HUES48 (cell line): ENCODE data around the gene MACROD2.

ENCODE experiments used
- H3K27ac ChIP-seq: one replicate; pipeline ENCODE4 v1.7.0; 2013; ENCODE audit warnings: low read depth, low read length, inconsistent platforms
- H3K27me3 ChIP-seq: 2 replicates; pipeline ENCODE4 v1.6.1; 2013; ENCODE audit warnings: mild to moderate bottlenecking, low read length; ENCODE audit not compliant: control insufficient read depth, insufficient read depth
- H3K36me3 ChIP-seq: 2 replicates; pipeline ENCODE4 v1.6.1; 2013; ENCODE audit warnings: low read length; ENCODE audit not compliant: control insufficient read depth, insufficient read depth
- H3K4me1 ChIP-seq: 2 replicates; pipeline ENCODE4 v1.6.1; 2013; ENCODE audit warnings: mild to moderate bottlenecking, low read length; ENCODE audit not compliant: control insufficient read depth, insufficient read depth
- H3K4me3 ChIP-seq: 2 replicates; pipeline ENCODE4 v1.5.1; 2013; ENCODE audit warnings: mild to moderate bottlenecking, low read depth, low read length
- H3K9ac ChIP-seq: 2 replicates; pipeline ENCODE4 v1.6.1; 2013; ENCODE audit warnings: mild to moderate bottlenecking, low read depth, low read length, moderate library complexity
- H3K9me3 ChIP-seq: 2 replicates; pipeline ENCODE4 v1.6.1; 2013; ENCODE audit warnings: low read length; ENCODE audit not compliant: control insufficient read depth, insufficient read depth

The MACROD2 gene

GRCh38 chr20:14114065-14114704 is 118.9 kb downstream of the MACROD2 start:
- no peaks in the 10 kb centered on the region for H3K27me3 ChIP-seq
- H3K36me3 ChIP-seq, result no peaks in the 10 kb centered on the region
- no peak overlapping the region for H3K4me3 ChIP-seq
- no peaks in the 10 kb centered on the region for H3K4me1 ChIP-seq
- H3K9me3 ChIP-seq, result no peaks in the 10 kb centered on the region
- no peak overlapping the region for H3K27ac ChIP-seq
- no peak overlapping the region for H3K9ac ChIP-seq

DNA sequence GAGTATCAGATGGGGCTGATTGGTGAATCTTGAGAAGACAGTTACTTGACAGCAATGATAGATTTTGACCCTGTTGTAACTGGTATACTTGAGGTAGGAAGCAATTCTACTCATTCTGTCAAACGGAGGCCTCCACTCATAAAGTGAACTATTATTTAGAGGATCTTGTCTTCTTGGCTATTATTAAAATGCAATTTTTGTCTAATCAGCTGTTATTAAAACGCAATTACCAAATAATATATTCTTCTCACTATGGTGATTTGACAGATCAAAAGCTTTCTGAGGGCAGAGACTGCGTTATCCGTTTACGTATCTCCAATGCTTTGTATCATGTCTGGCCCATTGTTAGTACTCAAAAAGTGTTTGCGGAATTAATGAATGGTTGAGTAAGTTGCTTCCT is 120.7 kb downstream of the MACROD2 start:
- no peaks in the 10 kb centered on the region for H3K27me3 ChIP-seq
- H3K9me3 ChIP-seq, result no peaks in the 10 kb centered on the region
- no peaks in the 10 kb centered on the region for H3K36me3 ChIP-seq
- no peak overlapping the region for H3K27ac ChIP-seq
- no peaks in the 10 kb centered on the region for H3K4me1 ChIP-seq
- no peak overlapping the region for H3K4me3 ChIP-seq
- H3K9ac ChIP-seq, result no peak overlapping the region

DNA sequence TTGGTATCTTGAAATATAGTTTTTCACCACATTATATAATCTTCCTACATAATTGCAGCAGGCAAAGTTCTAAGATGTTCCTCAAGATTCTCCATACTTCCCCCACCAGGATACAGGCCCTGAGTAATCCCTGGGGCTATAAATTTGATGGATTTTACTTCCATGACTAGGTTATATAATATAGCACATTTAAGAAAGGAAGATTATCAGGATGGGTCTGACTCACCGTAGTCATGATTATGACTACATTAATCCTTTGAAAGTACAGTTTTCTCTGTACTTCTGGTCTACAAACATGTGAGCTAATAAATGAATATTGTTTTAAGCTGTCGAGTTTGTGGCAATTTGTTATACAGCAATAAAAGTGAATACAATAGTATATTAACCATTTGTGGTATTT is 122.5 kb downstream of the MACROD2 start:
- Histone ChIP-seq H3K36me3 (no peaks in the 10 kb centered on the region), H3K27me3 (no peaks in the 10 kb centered on the region), H3K9ac (no peak overlapping the region), H3K27ac (no peak overlapping the region), H3K4me3 (no peak overlapping the region), H3K4me1 (no peaks in the 10 kb centered on the region), H3K9me3 (no peaks in the 10 kb centered on the region)

DNA sequence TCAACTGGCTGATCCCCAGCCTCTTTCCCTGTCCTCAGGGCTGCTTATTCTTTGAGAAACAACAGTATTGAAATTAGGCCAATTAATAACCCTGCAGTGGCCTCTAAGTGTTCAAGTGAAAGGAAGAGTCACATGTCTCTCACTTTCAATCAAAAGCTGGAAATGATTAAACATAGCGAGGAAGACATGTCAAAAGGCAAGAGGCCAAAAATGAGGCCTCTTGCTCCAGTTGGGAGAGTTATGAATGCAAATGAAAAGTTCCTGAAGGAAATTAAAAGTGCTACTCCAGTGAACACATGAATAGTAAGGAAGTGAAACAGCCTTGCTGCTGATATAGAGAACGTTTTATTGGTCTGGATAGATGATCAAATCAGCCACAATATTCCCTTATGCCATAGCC is 131.5 kb downstream of the MACROD2 start:
- H3K27ac ChIP-seq, result no peak overlapping the region
- H3K9me3 ChIP-seq, result no peaks in the 10 kb centered on the region
- H3K4me1 ChIP-seq, result no peaks in the 10 kb centered on the region
- H3K4me3 ChIP-seq, result no peak overlapping the region
- H3K9ac ChIP-seq, result no peak overlapping the region
- no peaks in the 10 kb centered on the region for H3K27me3 ChIP-seq
- no peaks in the 10 kb centered on the region for H3K36me3 ChIP-seq

DNA sequence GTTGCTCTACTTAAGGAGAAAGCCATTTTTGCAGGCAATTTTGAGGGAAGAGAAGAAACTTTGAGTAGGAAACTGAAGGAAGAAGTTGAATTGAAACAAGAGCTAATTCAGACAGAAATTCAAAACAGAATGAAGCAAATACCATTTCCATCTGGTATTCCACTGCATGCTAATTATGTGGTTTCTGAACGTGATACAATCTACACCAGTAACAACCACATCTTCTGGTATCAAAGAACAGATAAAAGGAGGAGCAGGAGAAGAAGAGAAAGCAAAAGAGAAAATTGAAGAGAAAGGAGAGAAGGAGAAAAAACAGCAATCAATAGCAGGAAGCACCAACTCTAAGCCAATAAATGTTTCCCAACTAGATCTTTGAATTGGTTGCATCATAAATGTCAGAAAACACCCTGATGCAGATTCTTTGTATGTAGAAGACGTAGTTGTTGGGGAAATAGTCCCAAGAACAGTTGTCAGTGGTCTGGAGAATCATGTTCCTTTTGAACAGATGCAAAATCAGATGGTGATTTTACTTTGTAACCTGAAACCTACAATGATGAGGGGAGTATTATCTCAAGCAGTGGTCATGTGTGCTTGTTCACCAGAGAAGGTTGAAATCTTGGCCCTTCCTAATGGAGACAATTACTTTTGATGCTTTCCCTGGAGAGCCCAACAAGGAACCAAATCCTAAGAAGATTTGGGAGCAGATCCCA is 132.4 kb downstream of the MACROD2 start:
- Histone ChIP-seq H3K27me3 (no peaks in the 10 kb centered on the region), H3K9ac (no peak overlapping the region), H3K36me3 (no peaks in the 10 kb centered on the region), H3K27ac (no peak overlapping the region), H3K4me1 (no peaks in the 10 kb centered on the region), H3K4me3 (no peak overlapping the region), H3K9me3 (no peaks in the 10 kb centered on the region)

GRCh38 chr20:14134004-14134403 is 138.7 kb downstream of the MACROD2 start:
- no peak overlapping the region for H3K27ac ChIP-seq
- H3K9me3 ChIP-seq, result no peaks in the 10 kb centered on the region
- no peaks in the 10 kb centered on the region for H3K27me3 ChIP-seq
- H3K4me1 ChIP-seq, result no peaks in the 10 kb centered on the region
- no peak overlapping the region for H3K4me3 ChIP-seq
- H3K36me3 ChIP-seq, result no peaks in the 10 kb centered on the region
- no peak overlapping the region for H3K9ac ChIP-seq

DNA sequence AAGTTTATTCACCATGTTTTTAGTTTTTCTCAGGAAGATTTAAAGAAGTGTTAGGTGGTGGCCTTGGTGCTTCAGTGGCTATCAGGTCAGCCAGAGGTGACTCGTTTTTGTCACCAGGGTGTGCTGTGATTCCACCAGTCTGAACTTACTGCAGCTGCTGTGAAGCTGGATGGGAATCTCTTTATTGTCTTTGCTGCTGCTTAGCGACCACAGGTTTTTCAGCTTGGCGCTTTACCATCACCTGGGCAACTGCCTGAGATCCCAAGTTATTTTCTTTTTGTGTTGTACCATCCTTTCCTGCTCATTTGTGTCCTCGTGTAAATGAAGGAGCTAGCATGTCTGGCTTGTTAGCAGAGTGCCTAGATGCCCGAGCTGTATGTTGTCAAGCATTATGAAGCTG is 146.9 kb downstream of the MACROD2 start:
- no peak overlapping the region for H3K4me3 ChIP-seq
- H3K4me1 ChIP-seq, result peaks cover 4% of the 10 kb centered on the region; the same call in 1 of the 2 replicates
- no peaks in the 10 kb centered on the region for H3K36me3 ChIP-seq
- no peaks in the 10 kb centered on the region for H3K9me3 ChIP-seq
- no peaks in the 10 kb centered on the region for H3K27me3 ChIP-seq
- H3K27ac ChIP-seq, result peak overlapping the region; percentile 42
- H3K9ac ChIP-seq, result no peak overlapping the region

- H3K4me3 ChIP-seq, result no peak overlapping the region
- no peaks in the 10 kb centered on the region for H3K9me3 ChIP-seq
- no peaks in the 10 kb centered on the region for H3K27me3 ChIP-seq
- peak overlapping the region; percentile 42 for H3K27ac ChIP-seq
- no peak overlapping the region for H3K9ac ChIP-seq
- no peaks in the 10 kb centered on the region for H3K36me3 ChIP-seq
- peaks cover 4% of the 10 kb centered on the region; the same call in 1 of the 2 replicates for H3K4me1 ChIP-seq
Observed at GRCh38 chr20:14142964-14143627, 147.8 kb downstream of the MACROD2 start.

DNA sequence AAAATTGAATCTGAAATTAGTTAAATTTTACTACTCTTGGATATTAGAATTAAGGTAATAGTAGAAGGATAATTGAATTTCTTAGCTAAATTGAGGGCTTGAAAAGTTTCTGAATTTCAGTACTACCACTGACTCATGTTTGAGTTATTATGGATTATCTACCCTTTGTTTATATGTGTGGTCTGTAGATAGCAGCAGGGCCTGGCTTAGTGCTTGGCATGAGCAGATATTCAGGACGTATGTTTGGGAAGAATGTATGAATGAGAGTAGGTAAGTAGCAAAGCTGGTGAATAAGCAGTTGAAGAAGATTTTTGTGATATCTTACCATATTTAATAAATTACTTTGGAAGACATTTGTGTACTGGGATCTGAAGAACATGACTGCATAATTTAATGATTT is 152.7 kb downstream of the MACROD2 start:
- Histone ChIP-seq H3K4me3 (no peak overlapping the region), H3K36me3 (no peaks in the 10 kb centered on the region), H3K27me3 (no peaks in the 10 kb centered on the region), H3K9me3 (no peaks in the 10 kb centered on the region), H3K4me1 (peaks cover 4% of the 10 kb centered on the region; the same call in 1 of the 2 replicates), H3K9ac (no peak overlapping the region), H3K27ac (no peak overlapping the region)

- H3K36me3 ChIP-seq, result no peaks in the 10 kb centered on the region
- H3K27me3 ChIP-seq, result no peaks in the 10 kb centered on the region
- no peaks in the 10 kb centered on the region for H3K9me3 ChIP-seq
- no peak overlapping the region for H3K4me3 ChIP-seq
- no peaks in the 10 kb centered on the region for H3K4me1 ChIP-seq
- H3K9ac ChIP-seq, result no peak overlapping the region
- no peak overlapping the region for H3K27ac ChIP-seq
Observed at GRCh38 chr20:14155361-14155760, 160.0 kb downstream of the MACROD2 start.

GRCh38 chr20:14178528-14178927 is 183.2 kb downstream of the MACROD2 start:
- Histone ChIP-seq H3K27ac (no peak overlapping the region), H3K27me3 (no peaks in the 10 kb centered on the region), H3K36me3 (no peaks in the 10 kb centered on the region), H3K9me3 (peaks cover 6% of the 10 kb centered on the region; the same call in 1 of the 2 replicates), H3K4me3 (no peak overlapping the region), H3K9ac (no peak overlapping the region), H3K4me1 (no peaks in the 10 kb centered on the region)
